IgD-negative memory B cell (primary cell): ENCODE results near the gene INSRR. TPM values are rescaled to one million over a fixed set of nuclear protein-coding genes. Genes with fewer than 3 reads are reported as not detected.
A peak's percentile ranks its signal among the peaks of the same experiment; 100 is the strongest.

Source experiments
- H3K27ac Mint-ChIP-seq, 3 donors: one replicate each; pipeline ENCODE4 v1.8.0; 2020 to 2022; ENCODE audit warnings: mild to moderate bottlenecking in 3 of 3, mixed read lengths in 3 of 3, moderate library complexity in 1 of 3
- H3K27me3 Mint-ChIP-seq: one replicate; pipeline ENCODE4 v1.8.0; 2021; ENCODE audit warnings: mixed read lengths
- H3K36me3 Mint-ChIP-seq: one replicate; pipeline ENCODE4 v1.8.0; 2020; ENCODE audit warnings: mild to moderate bottlenecking, mixed read lengths
- H3K4me1 Mint-ChIP-seq, 3 donors: one replicate each; pipeline ENCODE4 v1.8.0; 2020 to 2022; ENCODE audit warnings: mixed read lengths in 3 of 3, mild to moderate bottlenecking in 1 of 3
- H3K4me3 Mint-ChIP-seq, 4 donors: one replicate each; pipeline ENCODE4 v1.8.0; 2020 to 2022; ENCODE audit warnings: mild to moderate bottlenecking in 4 of 4, mixed read lengths in 4 of 4, moderate library complexity in 3 of 4
- H3K9me3 Mint-ChIP-seq, 3 donors: one replicate each; pipeline ENCODE4 v1.8.0; 2020 to 2021; ENCODE audit warnings: mixed read lengths in 3 of 3, mild to moderate bottlenecking in 1 of 3
- polyA plus RNA-seq: library from polyadenylated mRNA; unstranded; fragments of 300-500 nt; fragmentation: Illumina TruSeq; gene quantifications from one replicate; pipeline ENCODE4 v1.2.3, GENCODE V29; 2021

INSRR gene
- polyA plus RNA-seq, 1 donor from 2014 or later: not detected

DNA sequence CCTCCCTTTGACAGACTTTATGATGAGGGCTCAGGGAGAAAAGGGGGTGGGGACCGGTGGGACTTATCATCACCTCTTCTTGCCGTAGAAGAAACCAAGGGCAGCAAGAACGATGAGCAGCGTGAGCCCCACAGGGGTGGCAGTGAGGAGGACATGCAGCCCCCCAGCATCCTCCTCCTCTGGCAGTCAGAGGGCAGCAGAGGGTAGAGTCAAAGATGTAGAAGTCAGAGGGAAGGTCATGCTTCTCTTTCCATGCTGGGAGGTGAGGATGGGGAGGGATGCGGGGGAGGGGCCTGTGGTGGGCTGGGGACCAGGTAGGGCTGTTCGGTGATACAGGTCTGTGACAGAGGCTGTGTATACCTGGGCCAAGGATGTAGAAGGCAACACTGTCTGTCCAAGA, 14.8 kb downstream of the INSRR start:
- Mint-ChIP-seq H3K9me3 (peaks cover 0 to 2% (median 0%) of the 10 kb centered on the region in 3 donors), H3K27ac (peak overlapping the region in 1 of 3 donors; percentile 94), H3K4me3 (peak overlapping the region in 1 of 4 donors; percentile 75), H3K36me3 (no peaks in the 10 kb centered on the region), H3K4me1 (peaks cover 0 to 6% (median 0%) of the 10 kb centered on the region in 3 donors), H3K27me3 (peaks cover 64% of the 10 kb centered on the region)

GRCh38 chr1:156842618-156843300, 16.2 kb downstream of the INSRR start:
- H3K4me1 Mint-ChIP-seq: peaks cover 0 to 6% (median 0%) of the 10 kb centered on the region in 3 donors
- peak overlapping the region in 1 of 4 donors; percentile 8 for H3K4me3 Mint-ChIP-seq
- peaks cover 54% of the 10 kb centered on the region for H3K27me3 Mint-ChIP-seq
- H3K27ac Mint-ChIP-seq: no peak overlapping the region
- peaks cover 0 to 2% (median 0%) of the 10 kb centered on the region in 3 donors for H3K9me3 Mint-ChIP-seq
- H3K36me3 Mint-ChIP-seq: no peaks in the 10 kb centered on the region

DNA sequence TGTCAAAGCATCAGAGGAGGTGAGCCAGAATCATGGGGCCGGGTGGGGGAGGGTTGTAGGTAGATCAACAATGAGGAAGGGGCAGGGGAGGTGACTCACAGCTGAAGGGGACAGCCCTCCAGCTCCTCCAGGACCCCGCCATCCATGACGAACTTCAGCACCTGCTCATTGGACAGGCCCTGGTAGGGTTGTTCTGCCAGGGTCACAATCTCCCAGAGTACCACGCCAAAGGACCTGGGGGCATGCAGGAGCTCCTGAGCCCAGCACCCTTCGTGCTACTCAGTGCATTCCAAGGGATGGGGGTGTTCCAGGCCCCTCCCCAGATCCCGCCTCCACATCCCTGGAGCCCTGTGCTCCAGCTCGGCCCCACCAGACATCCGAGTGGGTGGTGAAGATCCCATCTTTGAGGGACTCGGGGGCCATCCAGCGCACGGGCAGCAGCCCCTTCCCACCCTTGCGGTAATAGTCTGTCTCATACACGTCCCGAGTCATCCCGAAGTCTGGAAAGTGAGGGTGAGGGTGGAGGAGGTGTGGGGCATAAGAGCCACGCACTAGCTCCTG, 17.5 kb downstream of the INSRR start:
- peaks cover 0 to 2% (median 0%) of the 10 kb centered on the region in 3 donors for H3K9me3 Mint-ChIP-seq
- no peak overlapping the region for H3K27ac Mint-ChIP-seq
- peaks cover 50% of the 10 kb centered on the region for H3K27me3 Mint-ChIP-seq
- no peaks in the 10 kb centered on the region for H3K36me3 Mint-ChIP-seq
- peaks cover 0 to 5% (median 0%) of the 10 kb centered on the region in 3 donors for H3K4me1 Mint-ChIP-seq
- no peak overlapping the region for H3K4me3 Mint-ChIP-seq

- peaks cover 46% of the 10 kb centered on the region for H3K27me3 Mint-ChIP-seq
- no peaks in the 10 kb centered on the region for H3K36me3 Mint-ChIP-seq
- H3K27ac Mint-ChIP-seq: no peak overlapping the region
- peaks cover 0 to 5% (median 0%) of the 10 kb centered on the region in 3 donors for H3K4me1 Mint-ChIP-seq
- peaks cover 0 to 2% (median 0%) of the 10 kb centered on the region in 3 donors for H3K9me3 Mint-ChIP-seq
- H3K4me3 Mint-ChIP-seq: no peak overlapping the region
These were observed 18.0 kb downstream of the INSRR start for GRCh38 chr1:156840898-156841279.

- Mint-ChIP-seq H3K4me3 (no peak overlapping the region), H3K27ac (no peak overlapping the region), H3K9me3 (peaks cover 0 to 2% (median 0%) of the 10 kb centered on the region in 3 donors)
These were observed 18.6 kb downstream of the INSRR start for GRCh38 chr1:156840186-156840897.

DNA sequence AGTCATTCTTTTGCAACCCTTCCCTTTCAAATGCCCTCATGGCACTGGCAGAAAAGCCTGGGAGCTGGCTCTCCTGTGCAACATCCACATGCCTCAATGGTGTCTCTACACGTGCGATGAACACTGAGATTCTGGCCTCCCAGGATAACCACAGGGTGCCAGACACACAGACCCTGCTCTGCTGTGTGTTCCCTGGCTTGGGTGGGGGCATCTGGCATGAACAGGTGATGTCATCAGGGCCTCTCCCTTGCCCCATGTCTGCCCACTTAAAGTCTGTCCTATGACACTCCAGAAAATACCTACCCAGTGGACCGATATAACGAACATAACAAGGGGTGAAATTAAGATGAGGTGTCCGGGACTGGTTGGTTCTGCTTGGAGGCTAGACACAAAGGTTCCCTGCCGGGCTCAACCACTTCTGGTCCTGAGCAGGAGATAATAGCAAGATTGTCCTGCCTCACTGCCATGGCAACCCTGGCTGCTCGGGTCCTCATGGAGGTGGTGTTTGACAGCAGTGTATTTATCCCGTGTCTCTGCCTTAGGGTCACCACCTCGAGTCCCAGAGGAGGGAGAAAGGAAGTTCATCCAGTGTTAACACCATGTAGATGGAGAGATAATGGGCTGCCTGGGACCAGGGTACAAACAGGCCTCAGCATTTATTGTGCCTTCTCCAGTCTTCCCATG, 19.3 kb downstream of the INSRR start:
- Mint-ChIP-seq H3K4me3 (no peak overlapping the region), H3K27ac (no peak overlapping the region), H3K27me3 (peaks cover 42% of the 10 kb centered on the region), H3K36me3 (no peaks in the 10 kb centered on the region), H3K9me3 (peaks cover 0 to 2% (median 0%) of the 10 kb centered on the region in 3 donors), H3K4me1 (no peaks in the 10 kb centered on the region)

More at GRCh38 chr1:156840186-156840897, 18.6 kb downstream of the INSRR start:
- Mint-ChIP-seq H3K4me1 (peaks cover 0 to 2% (median 0%) of the 10 kb centered on the region in 3 donors), H3K27me3 (peaks cover 45% of the 10 kb centered on the region), H3K36me3 (no peaks in the 10 kb centered on the region)

GRCh38 chr1:156838972-156839371, 19.9 kb downstream of the INSRR start:
- no peaks in the 10 kb centered on the region for H3K36me3 Mint-ChIP-seq
- H3K9me3 Mint-ChIP-seq: peaks cover 0 to 2% (median 0%) of the 10 kb centered on the region in 3 donors
- H3K27ac Mint-ChIP-seq: peak overlapping the region in 1 of 3 donors; percentile 39
- no peak overlapping the region for H3K4me3 Mint-ChIP-seq
- H3K27me3 Mint-ChIP-seq: peaks cover 39% of the 10 kb centered on the region
- H3K4me1 Mint-ChIP-seq: no peaks in the 10 kb centered on the region

DNA sequence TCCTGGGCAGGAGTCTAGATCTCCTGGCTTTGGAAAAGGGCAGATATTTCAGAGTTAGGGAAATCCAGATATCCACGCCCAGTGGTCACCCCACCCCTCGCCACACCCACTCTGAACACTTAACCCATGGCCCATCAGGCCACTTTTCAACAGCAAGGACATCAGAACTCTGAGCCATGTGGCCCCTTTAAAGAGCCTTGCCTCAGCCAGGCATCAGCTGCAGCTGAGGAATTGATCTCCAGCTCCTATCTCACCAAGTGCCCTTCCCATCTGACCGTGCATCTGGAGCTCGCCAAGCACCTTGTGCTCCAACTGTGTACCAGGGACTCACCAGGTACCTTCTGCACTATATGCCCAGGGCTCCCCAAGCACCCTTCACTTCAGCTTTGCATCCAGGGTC, 22.0 kb downstream of the INSRR start:
- Mint-ChIP-seq H3K4me1 (no peaks in the 10 kb centered on the region), H3K27ac (peak overlapping the region in 1 of 3 donors; percentile 53), H3K27me3 (peaks cover 36% of the 10 kb centered on the region), H3K9me3 (no peaks in the 10 kb centered on the region), H3K4me3 (no peak overlapping the region), H3K36me3 (no peaks in the 10 kb centered on the region)

GRCh38 chr1:156836041-156836654, 22.8 kb downstream of the INSRR start:
- no peaks in the 10 kb centered on the region for H3K9me3 Mint-ChIP-seq
- H3K36me3 Mint-ChIP-seq: no peaks in the 10 kb centered on the region
- H3K27me3 Mint-ChIP-seq: peaks cover 36% of the 10 kb centered on the region
- H3K27ac Mint-ChIP-seq: no peak overlapping the region
- no peak overlapping the region for H3K4me3 Mint-ChIP-seq
- H3K4me1 Mint-ChIP-seq: no peaks in the 10 kb centered on the region

DNA sequence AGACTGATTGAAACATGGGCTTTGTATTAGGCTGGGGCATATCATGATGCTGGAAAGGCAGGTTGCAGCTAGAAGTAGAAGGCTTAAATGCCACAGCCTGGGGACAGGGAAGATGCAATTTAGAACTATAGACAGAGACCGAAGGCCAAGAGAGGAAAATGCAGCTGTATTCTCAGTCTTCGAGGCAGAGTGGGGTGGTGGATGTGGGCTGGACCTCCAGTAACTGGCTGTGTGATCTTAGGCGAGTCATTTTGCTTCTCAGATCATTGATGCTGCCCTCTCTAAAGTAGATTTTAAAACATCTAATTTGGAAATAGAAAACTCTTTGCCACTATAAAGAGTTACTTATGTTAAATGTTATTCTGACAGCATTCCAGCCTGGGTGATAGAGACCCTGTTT, 24.6 kb downstream of the INSRR start:
- Mint-ChIP-seq H3K9me3 (no peaks in the 10 kb centered on the region), H3K4me1 (no peaks in the 10 kb centered on the region), H3K27me3 (peaks cover 28% of the 10 kb centered on the region), H3K36me3 (no peaks in the 10 kb centered on the region), H3K27ac (no peak overlapping the region), H3K4me3 (no peak overlapping the region)

DNA sequence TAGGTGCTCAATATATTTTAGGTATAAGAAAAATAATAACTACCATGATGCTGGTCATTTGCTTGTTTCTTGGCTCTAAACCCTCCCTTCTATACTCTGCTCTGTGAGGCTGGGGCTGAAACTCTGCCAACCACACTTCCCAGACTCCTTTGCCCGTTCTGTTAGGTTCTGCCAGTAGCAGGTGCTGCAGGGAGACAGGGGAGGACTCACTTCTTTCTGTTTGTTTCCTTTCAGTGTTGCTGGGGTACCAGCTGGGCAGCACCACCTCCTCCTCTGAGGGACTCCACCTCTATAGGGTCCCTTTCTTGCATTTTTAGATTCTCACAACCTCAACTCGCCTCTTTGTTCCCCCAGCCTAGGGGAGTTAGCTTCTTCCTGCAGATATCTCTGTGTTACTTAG, 25.3 kb downstream of the INSRR start:
- no peak overlapping the region for H3K27ac Mint-ChIP-seq
- peaks cover 28% of the 10 kb centered on the region for H3K27me3 Mint-ChIP-seq
- no peak overlapping the region for H3K4me3 Mint-ChIP-seq
- H3K4me1 Mint-ChIP-seq: no peaks in the 10 kb centered on the region
- no peaks in the 10 kb centered on the region for H3K9me3 Mint-ChIP-seq
- no peaks in the 10 kb centered on the region for H3K36me3 Mint-ChIP-seq

DNA sequence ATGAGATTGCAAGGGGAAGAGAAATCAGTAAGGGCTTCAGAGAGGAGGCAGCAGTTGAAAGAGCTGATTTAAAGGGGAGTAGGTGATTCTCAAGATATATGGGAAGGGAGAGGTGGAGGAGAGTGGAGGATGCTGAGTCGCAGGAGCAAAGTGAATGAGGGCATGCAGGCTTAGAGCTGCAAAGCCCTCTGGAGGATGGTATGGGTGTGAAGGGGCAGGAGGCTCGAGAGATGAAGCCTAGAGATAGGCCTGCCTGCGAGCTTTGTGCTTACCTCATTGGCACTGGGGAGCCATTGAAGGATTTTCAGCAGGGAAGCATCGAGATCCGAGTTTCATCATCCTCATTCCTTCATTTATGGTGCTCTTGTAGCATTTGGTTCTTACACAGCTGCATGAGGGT, 26.5 kb downstream of the INSRR start:
- peak overlapping the region in 1 of 3 donors; percentile 20 for H3K27ac Mint-ChIP-seq
- H3K9me3 Mint-ChIP-seq: no peaks in the 10 kb centered on the region
- H3K4me1 Mint-ChIP-seq: no peaks in the 10 kb centered on the region
- H3K27me3 Mint-ChIP-seq: peaks cover 28% of the 10 kb centered on the region
- no peak overlapping the region for H3K4me3 Mint-ChIP-seq
- H3K36me3 Mint-ChIP-seq: no peaks in the 10 kb centered on the region

DNA sequence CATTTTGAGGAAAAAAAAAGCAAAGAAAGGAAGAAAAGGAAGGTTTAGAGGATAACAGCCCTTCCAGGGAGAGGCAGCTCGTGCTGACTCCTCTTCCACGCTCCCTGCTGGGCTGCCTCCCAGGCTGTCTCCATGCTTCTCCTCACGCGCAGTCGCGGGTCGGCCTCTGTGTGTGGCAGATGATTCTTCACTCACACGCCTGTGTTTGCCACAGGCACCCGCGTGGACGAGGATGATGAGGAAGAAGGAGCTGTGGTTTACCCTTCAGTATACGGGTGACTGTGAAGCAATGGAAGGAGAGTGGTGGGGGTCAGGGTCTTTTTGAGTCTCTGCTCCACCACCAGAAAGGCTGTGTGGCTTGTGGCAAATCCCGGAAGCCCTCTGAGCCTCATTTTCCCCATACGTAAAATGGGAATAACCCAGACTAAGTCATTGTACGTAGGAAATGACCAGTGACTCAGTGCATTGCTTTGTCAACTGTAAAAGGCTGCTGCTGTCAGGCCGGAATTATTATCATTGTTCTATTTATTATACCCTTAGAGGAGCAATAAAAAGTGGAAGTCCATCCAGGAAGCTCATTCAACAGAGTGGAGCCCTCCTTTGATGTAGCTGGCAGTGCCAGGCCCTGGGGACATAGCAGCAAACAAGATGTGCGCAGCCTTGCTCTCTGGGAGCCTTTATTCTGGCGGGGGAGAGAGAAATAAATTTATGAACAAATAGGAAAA, 30.4 kb downstream of the INSRR start:
- H3K9me3 Mint-ChIP-seq: no peaks in the 10 kb centered on the region
- no peaks in the 10 kb centered on the region for H3K4me1 Mint-ChIP-seq
- no peaks in the 10 kb centered on the region for H3K36me3 Mint-ChIP-seq
- peaks cover 15% of the 10 kb centered on the region for H3K27me3 Mint-ChIP-seq
- H3K4me3 Mint-ChIP-seq: no peak overlapping the region
- H3K27ac Mint-ChIP-seq: no peak overlapping the region

DNA sequence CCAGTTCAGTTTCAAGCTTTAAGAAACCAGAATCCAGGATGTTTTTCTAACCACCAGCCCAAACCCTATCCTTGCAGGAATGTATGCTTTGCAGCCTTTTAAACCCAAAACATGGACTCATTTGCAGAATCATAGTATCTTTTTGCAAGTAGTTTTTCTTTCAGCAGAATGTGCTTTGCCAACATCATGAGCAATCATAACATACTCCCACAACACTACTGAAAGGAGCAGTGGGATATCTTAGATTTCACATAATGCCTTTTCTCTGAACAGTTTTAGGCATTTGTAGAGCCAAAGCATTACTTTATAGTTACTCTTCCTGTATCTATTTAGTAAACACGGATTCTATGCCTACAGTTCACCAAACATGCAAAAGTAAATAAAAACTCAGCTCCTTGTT, 32.3 kb downstream of the INSRR start:
- Mint-ChIP-seq H3K9me3 (no peaks in the 10 kb centered on the region), H3K4me3 (no peak overlapping the region), H3K27ac (peak overlapping the region in 1 of 3 donors; percentile 35), H3K36me3 (no peaks in the 10 kb centered on the region), H3K4me1 (no peaks in the 10 kb centered on the region), H3K27me3 (peaks cover 5% of the 10 kb centered on the region)
